IMR-90 (cell line): ENCODE results near the gene TMEM245.

Experiments used
- BHLHE40 ChIP-seq: fragments of 150-350 bp; IDR thresholded peaks from 2 replicates; pipeline ENCODE4 v1.6.1; 2016; ENCODE audit warnings: mild to moderate bottlenecking, low read depth, low read length
- CEBPB ChIP-seq: IDR thresholded peaks from 2 replicates; pipeline ENCODE4 v1.6.1; 2012; ENCODE audit warnings: low read depth, low read length, improper control_type of control experiment
- CHD1 ChIP-seq: IDR thresholded peaks from 2 replicates; pipeline ENCODE4 v1.6.1; 2012; ENCODE audit warnings: low read depth, low read length, improper control_type of control experiment
- ELK1 ChIP-seq: fragments of 150-350 bp; IDR thresholded peaks from 2 replicates; pipeline ENCODE4 v1.6.1; 2016; ENCODE audit warnings: low read depth, mild to moderate bottlenecking, low read length, moderate library complexity, borderline replicate concordance
- FOS ChIP-seq: fragments of 150-350 bp; IDR thresholded peaks from 2 replicates; pipeline ENCODE4 v1.6.1; 2016; ENCODE audit warnings: low read depth, low read length
- MAFK ChIP-seq: IDR thresholded peaks from 2 replicates; pipeline ENCODE4 v1.6.1; 2012; ENCODE audit warnings: low read depth, low read length, improper control_type of control experiment
- MAZ ChIP-seq: IDR thresholded peaks from 2 replicates; pipeline ENCODE4 v1.6.1; 2012; ENCODE audit warnings: low read depth, mild to moderate bottlenecking, low read length, improper control_type of control experiment, moderate library complexity, borderline replicate concordance
- MXI1 ChIP-seq: IDR thresholded peaks from 2 replicates; pipeline ENCODE4 v1.6.1; 2012; ENCODE audit warnings: low read depth, mild to moderate bottlenecking, low read length, moderate library complexity, borderline replicate concordance
- POLR2A ChIP-seq: IDR thresholded peaks from 2 replicates; pipeline ENCODE4 v1.6.1; 2012; ENCODE audit warnings: mild to moderate bottlenecking, low read depth, low read length
- RAD21 ChIP-seq: IDR thresholded peaks from 2 replicates; pipeline ENCODE4 v1.6.1; 2012; ENCODE audit warnings: low read length, improper control_type of control experiment
- RCOR1 ChIP-seq: IDR thresholded peaks from 2 replicates; pipeline ENCODE4 v1.6.1; 2012; ENCODE audit warnings: mild to moderate bottlenecking, low read length, improper control_type of control experiment; ENCODE audit not compliant: insufficient replicate concordance
- RFX5 ChIP-seq: IDR thresholded peaks from 2 replicates; pipeline ENCODE4 v1.8.0; 2012; ENCODE audit warnings: low read depth, mild to moderate bottlenecking, low read length, moderate library complexity
- USF2 ChIP-seq: fragments of 150-350 bp; IDR thresholded peaks from 2 replicates; pipeline ENCODE4 v1.6.1; 2017; ENCODE audit warnings: mild to moderate bottlenecking, antibody characterized with exemption, low read length, low read depth
- TF ChIP-seq, protein P1 (sequence below): conservative IDR thresholded peaks from 2 replicates; pipeline ENCODE4 v1.5.1; 2012; ENCODE audit warnings: mild to moderate bottlenecking, low read depth, low read length, improper control_type of control experiment

- TF ChIP-seq, protein P1, sequence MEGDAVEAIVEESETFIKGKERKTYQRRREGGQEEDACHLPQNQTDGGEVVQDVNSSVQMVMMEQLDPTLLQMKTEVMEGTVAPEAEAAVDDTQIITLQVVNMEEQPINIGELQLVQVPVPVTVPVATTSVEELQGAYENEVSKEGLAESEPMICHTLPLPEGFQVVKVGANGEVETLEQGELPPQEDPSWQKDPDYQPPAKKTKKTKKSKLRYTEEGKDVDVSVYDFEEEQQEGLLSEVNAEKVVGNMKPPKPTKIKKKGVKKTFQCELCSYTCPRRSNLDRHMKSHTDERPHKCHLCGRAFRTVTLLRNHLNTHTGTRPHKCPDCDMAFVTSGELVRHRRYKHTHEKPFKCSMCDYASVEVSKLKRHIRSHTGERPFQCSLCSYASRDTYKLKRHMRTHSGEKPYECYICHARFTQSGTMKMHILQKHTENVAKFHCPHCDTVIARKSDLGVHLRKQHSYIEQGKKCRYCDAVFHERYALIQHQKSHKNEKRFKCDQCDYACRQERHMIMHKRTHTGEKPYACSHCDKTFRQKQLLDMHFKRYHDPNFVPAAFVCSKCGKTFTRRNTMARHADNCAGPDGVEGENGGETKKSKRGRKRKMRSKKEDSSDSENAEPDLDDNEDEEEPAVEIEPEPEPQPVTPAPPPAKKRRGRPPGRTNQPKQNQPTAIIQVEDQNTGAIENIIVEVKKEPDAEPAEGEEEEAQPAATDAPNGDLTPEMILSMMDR, result no peak
- TF ChIP-seq POLR2A (no peak), USF2 (no peak), ELK1 (no peak), RCOR1 (no peak), CEBPB (no peak), MAZ (no peak), RFX5 (no peak), RAD21 (no peak), CHD1 (no peak), MAFK (no peak), FOS (no peak), BHLHE40 (no peak), MXI1 (no peak)
Observed at GRCh38 chr9:109095321-109095720, 24.4 kb downstream of the TMEM245 start.
